ENCODE results near the gene ZNF609. TPM values are rescaled to one million over a fixed set of nuclear protein-coding genes. Genes with fewer than 3 reads are reported as not detected.

Gene ZNF609
- total RNA-seq, 3 donors from 2014 or later (not counting 1 experiment from before 2014, with no cell fraction given) = 40.3 to 59.7 (median 55.3) TPM

GRCh38 chr15:64472161-64472560 is 11.8 kb downstream of the ZNF609 start:
- DNase-seq (no peak), ATAC-seq (no peak)
- no peaks in the 10 kb centered on the region for H3K27me3 ChIP-seq (ENCODE audit: control insufficient read depth, insufficient read depth, low read length)
- no peaks in the 10 kb centered on the region for H3K9me3 ChIP-seq (ENCODE audit: control insufficient read depth, insufficient read depth, low read length)
- no peak overlapping the region for H3K4me3 ChIP-seq (ENCODE audit: low read length)
- no peak overlapping the region for H3K27ac Mint-ChIP-seq
- H3K27me3 Mint-ChIP-seq (ENCODE audit: low read depth in 2 of 2) = no peaks in the 10 kb centered on the region
- H3K4me1 ChIP-seq (ENCODE audit: control insufficient read depth, insufficient read depth, low read length) = peaks cover 4% of the 10 kb centered on the region
- 90% methylated on average over 4 of the region's 4 CpGs for whole genome bisulfite sequencing (ENCODE audit: insufficient coverage)
- H3K36me3 ChIP-seq (ENCODE audit: control insufficient read depth, insufficient read depth, low read length) = peaks cover 2% of the 10 kb centered on the region
- intact Hi-C loops (cut with micrococcal nuclease) = no loop called here
- H3K4me3 Mint-ChIP-seq = no peak overlapping the region
- TF ChIP-seq CTCF (IDR thresholded peaks at IDR 0.05) = no peak
- H3K27ac ChIP-seq (ENCODE audit: low read length) = no peak overlapping the region
- H3K4me1 Mint-ChIP-seq = peaks cover 18 to 27% of the 10 kb centered on the region in 2 donors
- H3K9me3 Mint-ChIP-seq = no peaks in the 10 kb centered on the region
- no peaks in the 10 kb centered on the region for H3K36me3 Mint-ChIP-seq

- Histone ChIP-seq H3K4me3 (ENCODE audit: low read length) (no peak overlapping the region), H3K4me1 (ENCODE audit: control insufficient read depth, insufficient read depth, low read length) (peaks cover 9% of the 10 kb centered on the region), H3K36me3 (ENCODE audit: control insufficient read depth, insufficient read depth, low read length) (peaks cover 2% of the 10 kb centered on the region), H3K27me3 (ENCODE audit: control insufficient read depth, insufficient read depth, low read length) (no peaks in the 10 kb centered on the region), H3K27ac (ENCODE audit: low read length) (no peak overlapping the region), H3K9me3 (ENCODE audit: control insufficient read depth, insufficient read depth, low read length) (no peaks in the 10 kb centered on the region)
- Mint-ChIP-seq H3K27ac (no peak overlapping the region), H3K27me3 (ENCODE audit: low read depth in 2 of 2) (no peaks in the 10 kb centered on the region), H3K9me3 (no peaks in the 10 kb centered on the region), H3K4me3 (no peak overlapping the region), H3K36me3 (no peaks in the 10 kb centered on the region), H3K4me1 (peaks cover 19% of the 10 kb centered on the region in 2 donors)
- intact Hi-C loops (cut with micrococcal nuclease) = no loop called here
- no peak for TF ChIP-seq CTCF (IDR thresholded peaks at IDR 0.05)
- 100% methylated on average over 1 of the region's 2 CpGs for WGBS (ENCODE audit: insufficient coverage)
- DNase-seq = no peak
- ATAC-seq = no peak
Observed at GRCh38 chr15:64474846-64475245, 14.5 kb downstream of the ZNF609 start.

GRCh38 chr15:64476550-64476949 is 16.2 kb downstream of the ZNF609 start:
- no peaks in the 10 kb centered on the region for H3K36me3 Mint-ChIP-seq
- peaks cover 19% of the 10 kb centered on the region in 2 donors for H3K4me1 Mint-ChIP-seq
- Histone ChIP-seq H3K9me3 (ENCODE audit: control insufficient read depth, insufficient read depth, low read length) (no peaks in the 10 kb centered on the region), H3K4me1 (ENCODE audit: control insufficient read depth, insufficient read depth, low read length) (peaks cover 11% of the 10 kb centered on the region), H3K4me3 (ENCODE audit: low read length) (no peak overlapping the region), H3K36me3 (ENCODE audit: control insufficient read depth, insufficient read depth, low read length) (no peaks in the 10 kb centered on the region), H3K27ac (ENCODE audit: low read length) (peak overlapping the region; percentile 35), H3K27me3 (ENCODE audit: control insufficient read depth, insufficient read depth, low read length) (no peaks in the 10 kb centered on the region)
- no peaks in the 10 kb centered on the region for H3K27me3 Mint-ChIP-seq (ENCODE audit: low read depth in 2 of 2)
- H3K27ac Mint-ChIP-seq = peak overlapping the region; percentile 22 to 57
- no peaks in the 10 kb centered on the region for H3K9me3 Mint-ChIP-seq
- H3K4me3 Mint-ChIP-seq = no peak overlapping the region
- peak in 1 of 2 donors; percentile 29 for DNase-seq
- WGBS (ENCODE audit: insufficient coverage) = 40% methylated on average over 1 of the region's 1 CpG
- no peak for TF ChIP-seq CTCF (IDR thresholded peaks at IDR 0.05)
- intact Hi-C loops (cut with micrococcal nuclease) = no loop called here
- ATAC-seq = peak in 1 of 3 donors; percentile 12

GRCh38 chr15:64478863-64479262 is 18.5 kb downstream of the ZNF609 start:
- DNase-seq (no peak), ATAC-seq (no peak)
- Histone ChIP-seq H3K27me3 (ENCODE audit: control insufficient read depth, insufficient read depth, low read length) (no peaks in the 10 kb centered on the region), H3K36me3 (ENCODE audit: control insufficient read depth, insufficient read depth, low read length) (no peaks in the 10 kb centered on the region), H3K4me1 (ENCODE audit: control insufficient read depth, insufficient read depth, low read length) (peaks cover 11% of the 10 kb centered on the region), H3K9me3 (ENCODE audit: control insufficient read depth, insufficient read depth, low read length) (no peaks in the 10 kb centered on the region), H3K4me3 (ENCODE audit: low read length) (no peak overlapping the region), H3K27ac (ENCODE audit: low read length) (no peak overlapping the region)
- Mint-ChIP-seq H3K27ac (no peak overlapping the region), H3K27me3 (ENCODE audit: low read depth in 2 of 2) (no peaks in the 10 kb centered on the region), H3K36me3 (no peaks in the 10 kb centered on the region), H3K4me3 (no peak overlapping the region), H3K9me3 (no peaks in the 10 kb centered on the region), H3K4me1 (peaks cover 19% of the 10 kb centered on the region in 2 donors)
- intact Hi-C loops (cut with micrococcal nuclease) = no loop called here
- no CpG with 5 or more reads among the region's 1 CpG for WGBS (ENCODE audit: insufficient coverage)
- TF ChIP-seq CTCF (IDR thresholded peaks at IDR 0.05) = no peak
